ENCODE results near the gene PI4KA. TPM values are rescaled to one million over a fixed set of nuclear protein-coding genes. Genes with fewer than 3 reads are reported as not detected.

The PI4KA gene
- total RNA-seq, 1 donor from 2014 or later: 150 TPM

- Histone ChIP-seq H3K4me3 (no peak overlapping the region), H3K4me1 (no peaks in the 10 kb centered on the region), H3K36me3 (peaks cover 56 to 96% of the 10 kb centered on the region in 2 donors), H3K27ac (no peak overlapping the region), H3K9me3 (no peaks in the 10 kb centered on the region), H3K27me3 (no peaks in the 10 kb centered on the region)
- DNase-seq (ENCODE audit: low spot score in 2 of 2): peak in 1 of 2 donors; percentile 25
- TF ChIP-seq CTCF (IDR thresholded peaks at IDR 0.05): no peak
- intact Hi-C loops (cut with DNase I): no loop called here
Measured at GRCh38 chr22:20808844-20809243, 49.8 kb downstream of the PI4KA start.

- intact Hi-C loops (cut with DNase I): no loop called here
- Histone ChIP-seq H3K27me3 (no peaks in the 10 kb centered on the region), H3K27ac (no peak overlapping the region), H3K9me3 (no peaks in the 10 kb centered on the region), H3K4me1 (no peaks in the 10 kb centered on the region), H3K4me3 (no peak overlapping the region), H3K36me3 (peaks cover 66 to 96% of the 10 kb centered on the region in 2 donors)
- no peak for TF ChIP-seq CTCF (IDR thresholded peaks at IDR 0.05)
- peak in 1 of 2 donors; percentile 42 for DNase-seq (ENCODE audit: low spot score in 2 of 2)
Measured at GRCh38 chr22:20807315-20807752, 51.3 kb downstream of the PI4KA start.

- TF ChIP-seq CTCF (IDR thresholded peaks at IDR 0.05): no peak
- Histone ChIP-seq H3K4me3 (no peak overlapping the region), H3K4me1 (no peaks in the 10 kb centered on the region), H3K27me3 (no peaks in the 10 kb centered on the region), H3K27ac (no peak overlapping the region), H3K36me3 (peaks cover 76 to 97% of the 10 kb centered on the region in 2 donors), H3K9me3 (no peaks in the 10 kb centered on the region)
- peak in 1 of 2 donors; percentile 31 for DNase-seq (ENCODE audit: low spot score in 2 of 2)
- intact Hi-C loops (cut with DNase I): no loop called here
Measured at GRCh38 chr22:20805972-20806471, 52.6 kb downstream of the PI4KA start.

GRCh38 chr22:20804650-20805049, 54.0 kb downstream of the PI4KA start:
- intact Hi-C loops (cut with DNase I): no loop called here
- no peaks in the 10 kb centered on the region for H3K9me3 ChIP-seq
- no peak for TF ChIP-seq CTCF (IDR thresholded peaks at IDR 0.05)

GRCh38 chr22:20803696-20804324, 54.8 kb downstream of the PI4KA start:
- intact Hi-C loops (cut with DNase I): no loop called here
- Histone ChIP-seq H3K27ac (no peak overlapping the region), H3K27me3 (no peaks in the 10 kb centered on the region), H3K4me1 (no peaks in the 10 kb centered on the region), H3K36me3 (peaks cover 72 to 99% of the 10 kb centered on the region in 2 donors), H3K9me3 (no peaks in the 10 kb centered on the region), H3K4me3 (no peak overlapping the region)
- DNase-seq (ENCODE audit: low spot score in 2 of 2): no peak
- TF ChIP-seq CTCF (IDR thresholded peaks at IDR 0.05): peak in 1 of 3 experiments; percentile 10

More at GRCh38 chr22:20804650-20805049, 54.0 kb downstream of the PI4KA start:
- Histone ChIP-seq H3K27me3 (no peaks in the 10 kb centered on the region), H3K4me1 (no peaks in the 10 kb centered on the region), H3K36me3 (peaks cover 73 to 97% of the 10 kb centered on the region in 2 donors), H3K4me3 (no peak overlapping the region), H3K27ac (no peak overlapping the region)
- no peak for DNase-seq (ENCODE audit: low spot score in 2 of 2)
